Neural cell (in vitro differentiated cells): ENCODE data around the gene TTC21A. TPM values are rescaled to one million over a fixed set of nuclear protein-coding genes. Genes with fewer than 3 reads are reported as not detected.

ENCODE experiments used
- H2AFZ ChIP-seq: fragments of 200-600, 300-800 bp; sonication (generic), shearing (Covaris generic); 2 replicates; pipeline ENCODE4 v1.6.0; 2014; ENCODE audit warnings: low read depth, mild to moderate bottlenecking, antibody characterized with exemption, low read length, moderate library complexity
- H3F3A ChIP-seq: fragments of 200-600 bp; shearing (Covaris generic); 2 replicates; pipeline ENCODE4 v1.6.1; 2016; ENCODE audit warnings: mild to moderate bottlenecking, moderate library complexity, mixed read lengths, antibody characterized with exemption, low read length; ENCODE audit not compliant: insufficient read depth, poor library complexity, severe bottlenecking
- H3K27ac ChIP-seq: fragments of 200-600, 300-800 bp; sonication (generic), shearing (Covaris generic); 2 replicates; pipeline ENCODE4 v1.5.1; 2014; ENCODE audit warnings: mild to moderate bottlenecking, low read length, moderate library complexity
- H3K27me3 ChIP-seq: fragments of 300-800, 200-600 bp; sonication (generic), shearing (Covaris generic); 2 replicates; pipeline ENCODE4 v1.6.0; 2014; ENCODE audit warnings: mild to moderate bottlenecking, low read depth, low read length, moderate library complexity; ENCODE audit not compliant: insufficient read depth
- H3K36me3 ChIP-seq: fragments of 300-800, 200-600 bp; sonication (generic), shearing (Covaris generic); 2 replicates; pipeline ENCODE4 v1.5.1; 2014; ENCODE audit warnings: mild to moderate bottlenecking, antibody characterized with exemption, low read length, moderate library complexity; ENCODE audit not compliant: insufficient read depth
- H3K4me2 ChIP-seq: fragments of 300-800, 200-600 bp; sonication (generic), shearing (Covaris generic); 2 replicates; pipeline ENCODE4 v1.6.0; 2014; ENCODE audit warnings: mild to moderate bottlenecking, low read length
- H3K4me3 ChIP-seq: fragments of 300-800, 200-600 bp; sonication (generic), shearing (Covaris generic); 2 replicates; pipeline ENCODE4 v1.5.1; 2014; ENCODE audit warnings: mild to moderate bottlenecking, low read length, moderate library complexity
- H3K79me2 ChIP-seq: fragments of 200-600 bp; shearing (Covaris generic); replicated peaks from 2 replicates; pipeline ENCODE4 v1.6.0; 2014; ENCODE audit warnings: mild to moderate bottlenecking, low read length, moderate library complexity; ENCODE audit not compliant: insufficient read depth
- H3K9ac ChIP-seq: fragments of 300-800, 200-600 bp; sonication (generic), shearing (Covaris generic); 2 replicates; pipeline ENCODE4 v1.6.1; 2016; ENCODE audit warnings: mild to moderate bottlenecking, low read length, mixed read lengths
- H3K9me2 ChIP-seq: fragments of 200-600 bp; shearing (Covaris generic); 2 replicates; pipeline ENCODE4 v1.6.1; 2016; ENCODE audit warnings: mild to moderate bottlenecking, low read length, mixed read lengths; ENCODE audit not compliant: insufficient read depth
- H3K9me3 ChIP-seq: fragments of 200-600, 300-800 bp; sonication (generic), shearing (Covaris generic); 2 replicates; pipeline ENCODE4 v1.6.1; 2016; ENCODE audit warnings: mild to moderate bottlenecking, mixed run types, low read length, moderate library complexity, mixed read lengths
- H4K20me1 ChIP-seq: fragments of 200-600 bp; shearing (Covaris generic); 2 replicates; pipeline ENCODE4 v1.6.1; 2016; ENCODE audit warnings: mild to moderate bottlenecking, mixed run types; ENCODE audit not compliant: insufficient read depth
- CTCF ChIP-seq: fragments of 450-650 bp; IDR thresholded peaks from 2 replicates; pipeline ENCODE4 v1.5.1; 2014; ENCODE audit warnings: antibody characterized with exemption, mild to moderate bottlenecking, moderate library complexity; ENCODE audit not compliant: poor library complexity, severe bottlenecking
- EP300 ChIP-seq: fragments of 450-650 bp; conservative IDR thresholded peaks from 2 replicates; pipeline ENCODE4 v1.6.1; 2014; ENCODE audit warnings: antibody characterized with exemption, mild to moderate bottlenecking, moderate library complexity; ENCODE audit not compliant: poor library complexity, severe bottlenecking
- EZH2 ChIP-seq: fragments of 200-600, 300-800 bp; shearing (Covaris generic), sonication (generic); IDR thresholded peaks from 2 replicates; pipeline ENCODE4 v1.6.1; 2014; ENCODE audit warnings: antibody characterized with exemption, low read length, borderline replicate concordance, mild to moderate bottlenecking; ENCODE audit not compliant: insufficient read depth, poor library complexity, severe bottlenecking
- MXI1 ChIP-seq: fragments of 450-650 bp; conservative IDR thresholded peaks from 2 replicates; pipeline ENCODE4 v1.6.1; 2014; ENCODE audit warnings: antibody characterized with exemption, mild to moderate bottlenecking; ENCODE audit not compliant: poor library complexity, severe bottlenecking
- POLR2AphosphoS5 ChIP-seq: IDR thresholded peaks from 2 replicates; pipeline ENCODE4 v1.6.1; 2012
- RAD21 ChIP-seq: fragments of 450-650 bp; conservative IDR thresholded peaks from 2 replicates; pipeline ENCODE4 v1.6.1; 2014; ENCODE audit warnings: antibody characterized with exemption, mild to moderate bottlenecking, moderate library complexity
- REST ChIP-seq: IDR thresholded peaks from 2 replicates; pipeline ENCODE4 v1.6.1; 2012; ENCODE audit warnings: borderline replicate concordance
- SMC3 ChIP-seq: fragments of 450-650 bp; conservative IDR thresholded peaks from 2 replicates; pipeline ENCODE4 v1.6.1; 2014; ENCODE audit warnings: antibody characterized with exemption, mild to moderate bottlenecking, moderate library complexity; ENCODE audit not compliant: poor library complexity
- TAF1 ChIP-seq: IDR thresholded peaks from 2 replicates; pipeline ENCODE4 v1.6.1; 2012; ENCODE audit warnings: low read depth
- polyA plus RNA-seq: library from polyadenylated mRNA; depleted of rRNA; stranded (reverse); fragments of >200 nt; gene quantifications from 2 replicates; pipeline ENCODE4 v1.2.3, GENCODE V29; 2014

Gene TTC21A
- polyA plus RNA-seq, 1 donor from 2014 or later = 6.2 TPM

DNA sequence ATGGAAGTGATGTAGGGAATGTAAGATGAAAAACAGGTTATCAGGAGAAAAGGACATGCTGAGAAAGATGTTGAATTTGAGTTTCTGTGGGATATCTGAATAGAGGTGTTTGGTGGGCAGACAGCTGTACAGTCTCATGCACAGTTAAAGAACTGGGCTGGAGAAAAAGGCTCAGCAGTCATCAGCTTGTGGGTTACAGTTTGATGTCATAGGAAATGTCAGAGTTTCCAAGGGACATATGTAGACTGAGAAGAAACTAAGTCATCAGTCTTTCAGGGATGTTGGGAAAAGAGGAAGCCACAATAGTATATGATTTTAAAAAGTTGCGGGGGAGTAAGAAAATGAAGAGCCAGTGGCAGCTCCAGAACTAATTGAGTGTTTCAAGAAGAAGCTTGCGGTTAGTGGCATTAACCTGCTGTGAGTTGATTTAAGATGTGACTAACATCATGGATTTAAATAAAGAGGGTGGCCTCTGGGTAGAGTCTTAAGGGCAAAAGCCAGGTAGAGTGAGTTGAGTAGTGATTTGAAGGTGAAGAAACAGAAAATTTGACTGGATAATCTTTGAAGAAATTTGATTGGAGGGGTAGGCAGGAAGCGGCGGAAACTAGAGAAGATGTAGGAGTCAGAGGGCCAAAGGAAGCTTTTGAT, 24.7 kb upstream of the TTC21A start:
- Histone ChIP-seq H3K9me3 (no peaks in the 10 kb centered on the region), H3K27ac (no peak overlapping the region), H3K4me3 (no peak overlapping the region), H3K9ac (no peak overlapping the region), H3K36me3 (peaks cover 6% of the 10 kb centered on the region), H2AFZ (no peak overlapping the region), H3K9me2 (no peaks in the 10 kb centered on the region), H3K4me2 (no peak overlapping the region), H4K20me1 (no peaks in the 10 kb centered on the region), H3K27me3 (no peaks in the 10 kb centered on the region), H3F3A (no peaks in the 10 kb centered on the region), H3K79me2 (no peaks in the 10 kb centered on the region)
- TF ChIP-seq RAD21 (no peak), POLR2AphosphoS5 (no peak), EP300 (no peak), SMC3 (no peak), CTCF (no peak), REST (no peak), TAF1 (no peak), EZH2 (no peak)

DNA sequence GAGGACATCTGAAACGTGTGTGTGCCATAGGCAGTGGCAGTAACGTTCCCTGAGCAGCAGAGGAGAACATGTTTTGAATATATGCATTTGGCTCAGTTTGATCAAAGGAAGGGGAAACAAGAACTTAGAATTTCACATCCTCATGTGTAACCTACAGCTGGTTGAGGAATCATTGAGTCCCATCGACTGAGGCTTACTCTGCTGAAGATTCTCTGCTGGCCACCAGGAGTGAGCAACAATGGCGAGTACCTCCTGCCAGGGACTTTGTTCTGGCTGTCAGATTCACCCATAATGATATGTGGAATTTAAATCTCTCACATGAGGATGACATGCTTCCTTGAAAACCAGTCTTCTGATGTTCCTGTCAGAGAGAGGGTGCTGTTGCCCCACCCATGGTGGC, 21.3 kb upstream of the TTC21A start:
- Histone ChIP-seq H4K20me1 (no peaks in the 10 kb centered on the region), H3K36me3 (peaks cover 5% of the 10 kb centered on the region)

More for the DNA sequence above, 21.3 kb upstream of the TTC21A start:
- H3K4me2 ChIP-seq = no peak overlapping the region
- no peak overlapping the region for H2AFZ ChIP-seq
- H3K27ac ChIP-seq = no peak overlapping the region
- no peaks in the 10 kb centered on the region for H3K79me2 ChIP-seq
- H3K4me3 ChIP-seq = no peak overlapping the region
- no peaks in the 10 kb centered on the region for H3F3A ChIP-seq
- no peaks in the 10 kb centered on the region for H3K27me3 ChIP-seq
- no peaks in the 10 kb centered on the region for H3K9me2 ChIP-seq
- H3K9ac ChIP-seq = no peak overlapping the region
- TF ChIP-seq REST (no peak), SMC3 (no peak), EZH2 (no peak), TAF1 (no peak), POLR2AphosphoS5 (no peak), RAD21 (no peak), MXI1 (no peak), EP300 (no peak), CTCF (no peak)
- no peaks in the 10 kb centered on the region for H3K9me3 ChIP-seq
